ENCODE measurements around the gene ADAMTS17.

DNA sequence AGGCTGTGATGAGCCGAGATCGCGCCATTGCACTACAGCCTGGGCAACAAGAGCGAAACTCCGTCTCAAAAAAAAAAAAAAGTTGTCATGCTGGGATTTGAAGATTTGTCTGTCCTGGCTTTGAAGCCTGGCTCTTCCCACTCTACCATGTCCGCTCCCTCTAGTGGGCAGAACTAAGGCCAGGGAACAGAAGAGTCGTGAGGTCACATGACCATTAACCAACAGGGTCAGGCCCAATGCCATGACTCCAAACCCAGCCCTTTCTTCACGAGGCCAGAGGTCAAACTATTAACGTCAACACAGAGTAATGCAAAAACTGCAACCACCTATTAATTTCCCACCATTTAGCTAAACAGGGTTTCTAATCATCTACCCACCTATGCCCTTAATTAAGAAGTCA is 212.1 kb downstream of the ADAMTS17 start:
- TF ChIP-seq, protein P1, sequence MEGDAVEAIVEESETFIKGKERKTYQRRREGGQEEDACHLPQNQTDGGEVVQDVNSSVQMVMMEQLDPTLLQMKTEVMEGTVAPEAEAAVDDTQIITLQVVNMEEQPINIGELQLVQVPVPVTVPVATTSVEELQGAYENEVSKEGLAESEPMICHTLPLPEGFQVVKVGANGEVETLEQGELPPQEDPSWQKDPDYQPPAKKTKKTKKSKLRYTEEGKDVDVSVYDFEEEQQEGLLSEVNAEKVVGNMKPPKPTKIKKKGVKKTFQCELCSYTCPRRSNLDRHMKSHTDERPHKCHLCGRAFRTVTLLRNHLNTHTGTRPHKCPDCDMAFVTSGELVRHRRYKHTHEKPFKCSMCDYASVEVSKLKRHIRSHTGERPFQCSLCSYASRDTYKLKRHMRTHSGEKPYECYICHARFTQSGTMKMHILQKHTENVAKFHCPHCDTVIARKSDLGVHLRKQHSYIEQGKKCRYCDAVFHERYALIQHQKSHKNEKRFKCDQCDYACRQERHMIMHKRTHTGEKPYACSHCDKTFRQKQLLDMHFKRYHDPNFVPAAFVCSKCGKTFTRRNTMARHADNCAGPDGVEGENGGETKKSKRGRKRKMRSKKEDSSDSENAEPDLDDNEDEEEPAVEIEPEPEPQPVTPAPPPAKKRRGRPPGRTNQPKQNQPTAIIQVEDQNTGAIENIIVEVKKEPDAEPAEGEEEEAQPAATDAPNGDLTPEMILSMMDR (IDR thresholded peaks at IDR 0.05; ENCODE audit: poor library complexity): no peak
- no peak for TF ChIP-seq EZH2phosphoT487 (IDR thresholded peaks at IDR 0.05; ENCODE audit: low read depth, severe bottlenecking, unreplicated experiment)

All from hepatocyte (in vitro differentiated cells).